ENCODE results near the gene LSM12.
"Not testable (repeated sequence)": the region's sequence is repeated elsewhere in the genome, so short reads cannot be mapped to it uniquely, and the experiment has no call there.

Gene LSM12

GRCh38 chr17:44061446-44061845 is 5.0 kb downstream of the LSM12 start:
- H3K4me3 ChIP-seq (ENCODE audit: control insufficient read depth, low read depth, low read length), result no peak overlapping the region
- TF ChIP-seq CTCF (IDR thresholded peaks at IDR 0.05; ENCODE audit: control insufficient read depth, insufficient read depth, low read depth, low read length, missing control alignments), result no peak
- no peak for DNase-seq (ENCODE audit: low read depth)

- DNase-seq (ENCODE audit: low read depth), result no peak
- TF ChIP-seq CTCF (IDR thresholded peaks at IDR 0.05; ENCODE audit: control insufficient read depth, insufficient read depth, low read depth, low read length, missing control alignments), result no peak
- no peak overlapping the region for H3K4me3 ChIP-seq (ENCODE audit: control insufficient read depth, low read depth, low read length)
Observed at GRCh38 chr17:44059101-44059892, 7.2 kb downstream of the LSM12 start.

GRCh38 chr17:44053125-44053872 is 13.2 kb downstream of the LSM12 start:
- H3K4me3 ChIP-seq (ENCODE audit: control insufficient read depth, low read depth, low read length), result no peak overlapping the region
- no peak for TF ChIP-seq CTCF (IDR thresholded peaks at IDR 0.05; ENCODE audit: control insufficient read depth, insufficient read depth, low read depth, low read length, missing control alignments)
- DNase-seq (ENCODE audit: low read depth), result no peak

GRCh38 chr17:44049294-44050060 is 17.0 kb downstream of the LSM12 start:
- DNase-seq (ENCODE audit: low read depth), result no peak
- H3K4me3 ChIP-seq (ENCODE audit: control insufficient read depth, low read depth, low read length), result no peak overlapping the region
- no peak for TF ChIP-seq CTCF (IDR thresholded peaks at IDR 0.05; ENCODE audit: control insufficient read depth, insufficient read depth, low read depth, low read length, missing control alignments)

- not testable (repeated sequence) for DNase-seq (ENCODE audit: low read depth); H3K4me3 ChIP-seq (ENCODE audit: control insufficient read depth, low read depth, low read length)
Observed at GRCh38 chr17:44046893-44047292, 19.6 kb downstream of the LSM12 start.

- H3K4me3 ChIP-seq (ENCODE audit: control insufficient read depth, low read depth, low read length), result no peak overlapping the region
- no peak for DNase-seq (ENCODE audit: low read depth)
- no peak for TF ChIP-seq CTCF (IDR thresholded peaks at IDR 0.05; ENCODE audit: control insufficient read depth, insufficient read depth, low read depth, low read length, missing control alignments)
Observed at GRCh38 chr17:44045486-44045885, 21.0 kb downstream of the LSM12 start.
